Measurements from ENCODE around the gene B4GAT1. TPM values are rescaled to one million over a fixed set of nuclear protein-coding genes. Genes with fewer than 3 reads are reported as not detected.

Gene B4GAT1
- total and polyA plus RNA-seq, 2 donors (not counting 3 experiments of a cell fraction or from before 2014, with no cell fraction given), result 21.2 to 21.6 TPM

- dilution Hi-C loops (cut with MboI; ENCODE audit: extremely low pct_ligation_motif_present, low sequenced_read_pairs) (no loop called here), intact Hi-C loops (cut with micrococcal nuclease) (no loop called here)
- TF ChIP-seq GATA2 (IDR thresholded peaks at IDR 0.05; ENCODE audit: insufficient read depth, insufficient read length, low read depth, low read length), result no peak
- no peak for TF ChIP-seq JUN (IDR thresholded peaks at IDR 0.05; ENCODE audit: borderline replicate concordance, insufficient read depth, insufficient read length, low read depth)
- no peak for TF ChIP-seq MYC (IDR thresholded peaks at IDR 0.05; ENCODE audit: low read depth, low read length)
- TF ChIP-seq EZH2 (IDR thresholded peaks at IDR 0.05; ENCODE audit: borderline replicate concordance, low read depth, low read length, severe bottlenecking), result no peak
- no peak for TF ChIP-seq POLR2A (IDR thresholded peaks at IDR 0.05; ENCODE audit: low read depth, low read length)
- no peak for TF ChIP-seq FOS (IDR thresholded peaks at IDR 0.05; ENCODE audit: borderline replicate concordance, insufficient read depth, low read length)
- Histone ChIP-seq H3K9me3 (replicated peaks; ENCODE audit: control insufficient read depth, insufficient read depth, low read length) (no peaks in the 10 kb centered on the region), H3K27ac (ENCODE audit: insufficient read depth, low read depth, low read length) (no peak overlapping the region), H2AFZ (ENCODE audit: low read depth, low read length) (no peak overlapping the region), H3K9me1 (replicated peaks; ENCODE audit: control insufficient read depth, extremely low read depth, insufficient read depth, low read length) (no peaks in the 10 kb centered on the region), H3K36me3 (ENCODE audit: control insufficient read depth in 2 of 2, extremely low read depth in 1 of 2, insufficient read depth in 2 of 2, low read length in 2 of 2) (no peaks in the 10 kb centered on the region), H3K4me3 (replicated peaks in 1 of 3; ENCODE audit: insufficient read depth in 1 of 3, low read depth in 1 of 3, low read length in 3 of 3) (no peak overlapping the region), H4K20me1 (replicated peaks; ENCODE audit: control insufficient read depth, extremely low read depth, insufficient read depth, low read length) (no peaks in the 10 kb centered on the region), H3K9ac (replicated peaks; ENCODE audit: extremely low read depth, insufficient read depth, low read length) (no peak overlapping the region), H3K4me2 (ENCODE audit: insufficient read depth, low read length) (no peak overlapping the region), H3K79me2 (ENCODE audit: control insufficient read depth, insufficient read depth, low read length) (no peaks in the 10 kb centered on the region), H3K27me3 (ENCODE audit: control insufficient read depth in 2 of 2, insufficient read depth in 2 of 2, low read length in 2 of 2) (no peaks in the 10 kb centered on the region), H3K4me1 (ENCODE audit: control insufficient read depth, extremely low read depth, insufficient read depth, low read length) (peaks cover 7% of the 10 kb centered on the region)
- DNase-seq (ENCODE audit: low read depth, low spot score) (no peak), FAIRE-seq (no peak)
- no TSS peak for BruUV-seq (replicated peaks)
- ChIA-PET POLR2A (no interaction called here), CTCF (interaction anchor here (0.7 to 8.7 kb wide), 8 partner anchors 9 to 107 kb away, joined by 3 to 225 read pairs (median 4); partner anchors contain the start of genes CD248 and TMEM151A)
These were observed 18.2 kb downstream of the B4GAT1 start for GRCh38 chr11:66329165-66329673.

DNA sequence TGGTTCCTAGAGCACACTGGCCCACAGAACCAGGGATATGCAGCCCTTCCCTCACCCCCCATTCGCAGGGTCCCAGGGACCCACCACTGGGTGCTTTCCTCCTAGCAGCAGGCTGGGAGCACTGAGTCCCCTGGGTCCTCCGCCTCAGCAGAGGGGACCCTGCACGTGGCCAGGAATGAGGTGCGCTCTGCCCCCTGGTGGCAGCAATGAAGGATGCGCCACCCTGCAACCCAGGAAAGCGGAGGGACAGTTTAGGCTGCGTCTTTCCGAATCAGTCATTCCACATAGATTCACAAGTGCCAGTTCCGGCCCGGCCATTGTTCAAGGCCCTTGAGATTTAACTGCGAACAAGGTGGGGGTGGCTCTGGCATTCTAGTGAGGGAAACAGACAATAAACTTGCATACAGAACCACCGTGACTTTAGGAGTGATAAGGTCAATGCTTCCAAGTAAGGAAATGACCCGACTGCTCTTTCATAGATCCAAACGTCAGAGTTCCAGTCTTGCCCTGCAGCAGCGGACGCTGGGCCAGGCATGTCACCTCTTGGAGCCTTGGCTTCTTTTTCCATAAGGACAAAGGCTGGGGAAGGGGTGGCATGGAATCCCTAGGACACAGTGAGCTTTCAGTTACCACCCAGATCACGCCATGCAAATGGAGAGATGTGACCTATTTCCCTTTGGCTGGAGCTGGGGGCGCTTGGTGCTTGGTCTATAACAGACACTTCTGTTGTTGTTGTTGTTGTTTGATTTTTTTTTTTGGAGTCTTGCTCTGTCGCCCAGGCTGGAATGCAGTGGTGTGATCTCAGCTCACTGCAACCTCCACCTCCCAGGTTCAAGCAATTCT lies 18.9 kb downstream of the B4GAT1 start:
- H3K9me1 ChIP-seq (replicated peaks; ENCODE audit: control insufficient read depth, extremely low read depth, insufficient read depth, low read length), result no peaks in the 10 kb centered on the region
- dilution Hi-C loops (cut with MboI; ENCODE audit: extremely low pct_ligation_motif_present, low sequenced_read_pairs) (no loop called here), intact Hi-C loops (cut with micrococcal nuclease) (loop anchor here (1.0 kb wide), 2 partner anchors 8 to 16 kb away; partner anchors contain the start of gene RIN1)
- BruUV-seq (replicated peaks), result no TSS peak
- no peaks in the 10 kb centered on the region for H3K36me3 ChIP-seq (ENCODE audit: control insufficient read depth in 2 of 2, extremely low read depth in 1 of 2, insufficient read depth in 2 of 2, low read length in 2 of 2)
- no peaks in the 10 kb centered on the region for H4K20me1 ChIP-seq (replicated peaks; ENCODE audit: control insufficient read depth, extremely low read depth, insufficient read depth, low read length)
- TF ChIP-seq, protein P1, sequence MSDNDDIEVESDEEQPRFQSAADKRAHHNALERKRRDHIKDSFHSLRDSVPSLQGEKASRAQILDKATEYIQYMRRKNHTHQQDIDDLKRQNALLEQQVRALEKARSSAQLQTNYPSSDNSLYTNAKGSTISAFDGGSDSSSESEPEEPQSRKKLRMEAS (IDR thresholded peaks at IDR 0.05; ENCODE audit: insufficient read depth, insufficient read length), result peak; percentile 89
- TF ChIP-seq POLR2AphosphoS5 (IDR thresholded peaks at IDR 0.05; ENCODE audit: insufficient read depth, low read depth, low read length) (peak; percentile 14), JUN (IDR thresholded peaks at IDR 0.05; ENCODE audit: borderline replicate concordance, insufficient read depth, insufficient read length, low read depth) (no peak), MYC (IDR thresholded peaks at IDR 0.05; ENCODE audit: low read depth, low read length) (peak; percentile 98)
- TF ChIP-seq, protein P2, sequence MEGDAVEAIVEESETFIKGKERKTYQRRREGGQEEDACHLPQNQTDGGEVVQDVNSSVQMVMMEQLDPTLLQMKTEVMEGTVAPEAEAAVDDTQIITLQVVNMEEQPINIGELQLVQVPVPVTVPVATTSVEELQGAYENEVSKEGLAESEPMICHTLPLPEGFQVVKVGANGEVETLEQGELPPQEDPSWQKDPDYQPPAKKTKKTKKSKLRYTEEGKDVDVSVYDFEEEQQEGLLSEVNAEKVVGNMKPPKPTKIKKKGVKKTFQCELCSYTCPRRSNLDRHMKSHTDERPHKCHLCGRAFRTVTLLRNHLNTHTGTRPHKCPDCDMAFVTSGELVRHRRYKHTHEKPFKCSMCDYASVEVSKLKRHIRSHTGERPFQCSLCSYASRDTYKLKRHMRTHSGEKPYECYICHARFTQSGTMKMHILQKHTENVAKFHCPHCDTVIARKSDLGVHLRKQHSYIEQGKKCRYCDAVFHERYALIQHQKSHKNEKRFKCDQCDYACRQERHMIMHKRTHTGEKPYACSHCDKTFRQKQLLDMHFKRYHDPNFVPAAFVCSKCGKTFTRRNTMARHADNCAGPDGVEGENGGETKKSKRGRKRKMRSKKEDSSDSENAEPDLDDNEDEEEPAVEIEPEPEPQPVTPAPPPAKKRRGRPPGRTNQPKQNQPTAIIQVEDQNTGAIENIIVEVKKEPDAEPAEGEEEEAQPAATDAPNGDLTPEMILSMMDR (IDR thresholded peaks at IDR 0.05; ENCODE audit: extremely low read depth in 1 of 2, insufficient read depth in 1 of 2, low read depth in 1 of 2, low read length in 2 of 2), result peak; percentile 93
- H3K4me2 ChIP-seq (ENCODE audit: insufficient read depth, low read length), result peak overlapping the region; percentile 29
- H3K9ac ChIP-seq (replicated peaks; ENCODE audit: extremely low read depth, insufficient read depth, low read length), result no peak overlapping the region
- FAIRE-seq (peak; percentile 92), DNase-seq (ENCODE audit: low read depth, low spot score) (peak; percentile 67)
- ChIA-PET POLR2A (no interaction called here), CTCF (interaction anchor here (0.7 to 8.7 kb wide), 8 partner anchors 9 to 106 kb away, joined by 3 to 225 read pairs (median 4); partner anchors contain the start of genes CD248 and TMEM151A)
- peak overlapping the region; percentile 64 for H2AFZ ChIP-seq (ENCODE audit: low read depth, low read length)
- H3K4me1 ChIP-seq (ENCODE audit: control insufficient read depth, extremely low read depth, insufficient read depth, low read length), result peaks cover 7% of the 10 kb centered on the region
- H3K9me3 ChIP-seq (replicated peaks; ENCODE audit: control insufficient read depth, insufficient read depth, low read length), result no peaks in the 10 kb centered on the region
- H3K27ac ChIP-seq (ENCODE audit: insufficient read depth, low read depth, low read length), result no peak overlapping the region
- no peaks in the 10 kb centered on the region for H3K27me3 ChIP-seq (ENCODE audit: control insufficient read depth in 2 of 2, insufficient read depth in 2 of 2, low read length in 2 of 2)
- H3K4me3 ChIP-seq (replicated peaks in 1 of 3; ENCODE audit: insufficient read depth in 1 of 3, low read depth in 1 of 3, low read length in 3 of 3), result no peak overlapping the region
- no peaks in the 10 kb centered on the region for H3K79me2 ChIP-seq (ENCODE audit: control insufficient read depth, insufficient read depth, low read length)
